Upper lobe of right lung (tissue), 1 donor: Measurements from ENCODE around the gene XCR1. TPM values are rescaled to one million over a fixed set of nuclear protein-coding genes. Genes with fewer than 3 reads are reported as not detected.
A peak's percentile ranks its signal among the peaks of the same experiment; 100 is the strongest.

Source experiments
- ATAC-seq: fragments of 200-7000 bp; cut with Tn5 transposase; one replicate; pipeline ENCODE4 v1.9.1; 2020; ENCODE audit warnings: mild to moderate bottlenecking, moderate library complexity
- DNase-seq: peaks from one replicate; pipeline ENCODE4 v3.0.0-alpha.2; 2020
- H3K27ac ChIP-seq: fragments of 200-600 bp; one replicate; pipeline ENCODE4 v1.8.0; 2022
- H3K27me3 ChIP-seq: fragments of 200-600 bp; one replicate; pipeline ENCODE4 v1.8.0; 2022; ENCODE audit warnings: mild to moderate bottlenecking
- H3K36me3 ChIP-seq: fragments of 200-600 bp; one replicate; pipeline ENCODE4 v1.8.0; 2022
- H3K4me1 ChIP-seq: fragments of 200-600 bp; one replicate; pipeline ENCODE4 v1.8.0; 2022
- H3K4me3 ChIP-seq: fragments of 200-600 bp; one replicate; pipeline ENCODE4 v1.8.0; 2022; ENCODE audit warnings: mild to moderate bottlenecking
- H3K9me3 ChIP-seq: fragments of 200-600 bp; one replicate; pipeline ENCODE4 v1.8.0; 2022
- intact Hi-C: fragments of 100-400 bp; cut with DNase I; formaldehyde crosslinking; loops from one replicate; pipeline ENCODE4 v1.11.0; 2022
- total RNA-seq: library from RNA; stranded (reverse); fragmentation: NEBNext Ultra II Directional; extraction: Animal tissue kit (Norgen Biotek cat#: 25700); gene quantifications from one replicate; pipeline ENCODE4 v1.2.1, GENCODE V29; 2021
- TF ChIP-seq, protein P1 (sequence below): fragments of 200-600 bp; IDR thresholded peaks from one replicate; pipeline ENCODE4 v1.8.0; 2022; ENCODE audit warnings: antibody characterized with exemption
- donor health status: DM: no; HTN: yes; CAD: no; lungs with severe emphysema.

XCR1 gene
- total RNA-seq, 1 donor from 2014 or later, result 0.26 TPM

DNA sequence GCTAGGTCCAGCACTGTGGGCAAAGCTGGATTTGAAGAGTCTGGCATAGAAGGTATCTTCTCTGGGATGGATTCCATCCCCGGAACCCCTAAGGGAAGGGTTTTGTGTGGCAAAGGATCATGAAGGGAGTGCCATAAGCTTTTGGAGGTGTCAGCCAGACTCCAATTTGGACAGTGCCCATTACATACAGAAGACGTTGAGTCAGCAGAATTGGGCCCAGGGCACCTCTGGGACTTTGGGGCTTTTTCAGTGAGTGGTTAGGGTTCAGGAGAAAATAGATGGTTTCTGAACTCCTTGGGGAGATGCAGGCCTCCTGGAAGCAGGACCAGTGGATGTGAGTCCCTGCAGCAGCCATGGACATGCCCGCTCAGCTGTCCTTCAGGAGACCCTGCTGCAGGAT lies 34.6 kb upstream of the XCR1 start:
- Histone ChIP-seq H3K27ac (no peak overlapping the region), H3K36me3 (no peaks in the 10 kb centered on the region), H3K4me3 (no peak overlapping the region), H3K27me3 (no peaks in the 10 kb centered on the region), H3K9me3 (no peaks in the 10 kb centered on the region), H3K4me1 (peaks cover 9% of the 10 kb centered on the region)
- ATAC-seq (no peak), DNase-seq (no peak)
- TF ChIP-seq, protein P1, sequence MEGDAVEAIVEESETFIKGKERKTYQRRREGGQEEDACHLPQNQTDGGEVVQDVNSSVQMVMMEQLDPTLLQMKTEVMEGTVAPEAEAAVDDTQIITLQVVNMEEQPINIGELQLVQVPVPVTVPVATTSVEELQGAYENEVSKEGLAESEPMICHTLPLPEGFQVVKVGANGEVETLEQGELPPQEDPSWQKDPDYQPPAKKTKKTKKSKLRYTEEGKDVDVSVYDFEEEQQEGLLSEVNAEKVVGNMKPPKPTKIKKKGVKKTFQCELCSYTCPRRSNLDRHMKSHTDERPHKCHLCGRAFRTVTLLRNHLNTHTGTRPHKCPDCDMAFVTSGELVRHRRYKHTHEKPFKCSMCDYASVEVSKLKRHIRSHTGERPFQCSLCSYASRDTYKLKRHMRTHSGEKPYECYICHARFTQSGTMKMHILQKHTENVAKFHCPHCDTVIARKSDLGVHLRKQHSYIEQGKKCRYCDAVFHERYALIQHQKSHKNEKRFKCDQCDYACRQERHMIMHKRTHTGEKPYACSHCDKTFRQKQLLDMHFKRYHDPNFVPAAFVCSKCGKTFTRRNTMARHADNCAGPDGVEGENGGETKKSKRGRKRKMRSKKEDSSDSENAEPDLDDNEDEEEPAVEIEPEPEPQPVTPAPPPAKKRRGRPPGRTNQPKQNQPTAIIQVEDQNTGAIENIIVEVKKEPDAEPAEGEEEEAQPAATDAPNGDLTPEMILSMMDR, result no peak
- intact Hi-C loops, result no loop called here

DNA sequence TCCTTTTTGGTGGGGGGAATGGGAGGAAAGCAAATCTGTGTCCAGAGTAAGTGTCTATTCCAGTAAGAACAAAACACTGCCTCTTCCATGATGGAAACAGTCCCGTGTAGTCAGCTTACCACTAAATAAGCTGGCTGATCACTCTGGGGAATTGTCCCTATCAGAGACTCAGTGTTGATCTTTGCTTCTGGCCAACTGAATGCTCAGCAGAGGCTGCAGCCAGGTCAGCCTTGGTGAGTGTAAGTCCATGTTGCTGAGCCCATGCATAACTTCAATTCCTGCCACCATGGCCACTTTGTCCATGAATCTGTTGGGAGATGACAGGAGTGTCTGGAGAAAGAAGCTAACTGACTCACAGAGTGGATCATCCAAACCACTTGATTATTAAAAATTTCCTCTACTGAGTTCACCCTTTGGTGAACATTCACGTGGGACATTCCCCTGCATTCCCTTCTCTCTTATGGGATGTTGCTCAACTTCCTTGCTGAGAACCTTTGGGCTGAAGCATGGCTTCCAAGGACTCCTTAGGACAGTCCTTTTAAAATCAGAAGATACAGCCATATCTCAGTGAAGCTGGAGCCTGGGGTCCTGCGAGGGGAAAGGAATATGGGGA lies 33.9 kb upstream of the XCR1 start:
- intact Hi-C loops, result no loop called here
- Histone ChIP-seq H3K36me3 (no peaks in the 10 kb centered on the region), H3K9me3 (no peaks in the 10 kb centered on the region), H3K27ac (no peak overlapping the region), H3K4me3 (no peak overlapping the region), H3K27me3 (no peaks in the 10 kb centered on the region), H3K4me1 (peaks cover 9% of the 10 kb centered on the region)
- no peak for DNase-seq
- TF ChIP-seq, protein P1, result no peak
- ATAC-seq, result no peak

DNA sequence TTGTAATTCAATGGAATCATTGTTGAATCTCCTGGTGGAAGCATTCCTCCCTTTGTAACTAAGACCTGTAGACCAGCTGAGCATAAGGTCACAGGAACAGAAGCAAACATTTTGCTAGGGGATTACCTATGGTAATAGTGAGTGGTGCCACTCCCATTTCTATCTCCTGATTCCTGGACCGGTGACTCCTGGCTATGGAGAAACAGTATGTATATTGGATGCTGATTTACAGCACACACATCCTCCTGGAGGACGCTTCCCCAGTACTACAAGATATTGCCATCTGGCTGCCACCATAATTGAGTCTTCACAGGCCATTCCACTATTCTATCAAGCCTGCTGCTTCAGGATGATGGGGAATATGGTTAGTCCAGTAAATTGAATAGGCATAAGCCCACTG lies 33.3 kb upstream of the XCR1 start:
- H3K4me1 ChIP-seq, result peaks cover 9% of the 10 kb centered on the region
- H3K4me3 ChIP-seq, result no peak overlapping the region
- TF ChIP-seq, protein P1, result no peak
- ATAC-seq (no peak), DNase-seq (no peak)
- H3K36me3 ChIP-seq, result no peaks in the 10 kb centered on the region
- no peaks in the 10 kb centered on the region for H3K9me3 ChIP-seq
- H3K27ac ChIP-seq, result no peak overlapping the region
- intact Hi-C loops, result no loop called here
- no peaks in the 10 kb centered on the region for H3K27me3 ChIP-seq

DNA sequence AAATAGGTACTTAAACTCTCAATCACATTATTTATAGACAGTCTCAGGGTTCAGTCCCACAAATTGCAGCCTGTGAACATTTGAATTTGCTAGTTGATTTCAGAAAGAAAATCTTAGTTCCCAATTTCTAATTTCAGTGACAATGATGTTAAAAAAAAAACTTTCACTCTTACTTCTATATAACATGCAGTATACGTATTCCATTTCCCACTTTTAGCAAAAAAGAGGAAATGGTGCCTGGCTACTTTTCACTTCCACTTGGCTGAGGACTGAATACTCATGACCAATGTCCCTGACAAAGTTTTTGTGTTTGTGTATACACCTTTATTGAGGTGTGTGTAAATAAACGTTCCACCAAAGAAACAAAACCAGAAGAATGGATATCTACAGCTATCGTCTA lies 32.1 kb upstream of the XCR1 start:
- no peaks in the 10 kb centered on the region for H3K36me3 ChIP-seq
- TF ChIP-seq, protein P1, result no peak
- intact Hi-C loops, result no loop called here
- peaks cover 7% of the 10 kb centered on the region for H3K4me1 ChIP-seq
- no peaks in the 10 kb centered on the region for H3K27me3 ChIP-seq
- H3K27ac ChIP-seq, result no peak overlapping the region
- DNase-seq (no peak), ATAC-seq (peak; percentile 68)
- no peak overlapping the region for H3K4me3 ChIP-seq
- no peaks in the 10 kb centered on the region for H3K9me3 ChIP-seq

DNA sequence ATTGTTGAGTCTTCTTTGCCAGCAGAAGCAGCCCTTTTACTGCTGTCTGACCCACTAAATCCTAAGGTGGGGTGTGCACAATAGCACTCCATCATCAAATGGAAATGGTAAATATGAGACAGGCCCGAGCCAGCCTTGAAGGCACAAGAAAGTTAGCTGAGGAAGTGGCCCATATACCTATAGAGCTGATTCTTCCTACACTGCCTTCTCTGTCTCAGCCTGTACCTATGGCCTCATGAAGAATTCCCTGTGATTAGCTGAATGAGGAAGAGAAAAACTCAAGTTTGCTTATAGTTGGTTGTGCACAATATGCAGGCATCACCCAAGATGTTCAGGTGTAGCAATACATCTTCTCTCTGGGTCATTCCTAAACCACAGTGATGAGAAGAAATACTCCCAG lies 31.7 kb upstream of the XCR1 start:
- no peak for DNase-seq
- ATAC-seq, result no peak
- Histone ChIP-seq H3K36me3 (no peaks in the 10 kb centered on the region), H3K9me3 (no peaks in the 10 kb centered on the region), H3K27me3 (no peaks in the 10 kb centered on the region), H3K27ac (no peak overlapping the region), H3K4me1 (peaks cover 5% of the 10 kb centered on the region), H3K4me3 (no peak overlapping the region)
- intact Hi-C loops, result no loop called here
- TF ChIP-seq, protein P1, result no peak

DNA sequence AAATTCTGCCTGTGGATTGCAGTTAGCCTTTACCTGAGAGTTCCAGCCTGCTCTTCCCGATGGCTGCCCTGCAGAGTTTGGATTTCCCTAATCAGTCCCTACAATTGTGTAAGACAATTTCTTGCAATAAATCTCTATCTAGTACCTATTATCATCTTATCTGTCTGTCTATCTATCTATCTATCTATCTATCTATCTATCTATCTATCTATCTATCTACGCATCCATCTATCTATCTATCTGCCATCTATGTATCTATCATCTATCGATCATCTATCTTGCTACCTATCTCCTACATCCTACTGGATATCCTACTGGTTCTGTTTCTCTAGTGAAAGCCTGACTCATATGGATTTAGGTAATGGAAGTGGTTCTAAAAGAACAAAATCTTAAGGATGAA lies 30.4 kb upstream of the XCR1 start:
- no peak overlapping the region for H3K27ac ChIP-seq
- no peaks in the 10 kb centered on the region for H3K9me3 ChIP-seq
- no peak for ATAC-seq
- no peak overlapping the region for H3K4me3 ChIP-seq
- no peak for DNase-seq
- peaks cover 5% of the 10 kb centered on the region for H3K4me1 ChIP-seq
- intact Hi-C loops, result no loop called here
- TF ChIP-seq, protein P1, result no peak
- no peaks in the 10 kb centered on the region for H3K36me3 ChIP-seq
- H3K27me3 ChIP-seq, result no peaks in the 10 kb centered on the region
